HEK293 (cell line): ENCODE data around the gene SLC25A6.
A peak's percentile ranks its signal among the peaks of the same experiment; 100 is the strongest.

ENCODE experiments used
- CTCF ChIA-PET: fragments of 350-600 bp; formaldehyde crosslinking; extraction: SDS; loops from one replicate; lab custom pipeline; 2021; ENCODE audit warnings: antibody characterized with exemption; lab: Yijun Ruan, JAX
- POLR2A ChIA-PET: fragments of 300-600 bp; formaldehyde crosslinking; extraction: SDS; loops from one replicate; lab custom pipeline; 2020; ENCODE audit warnings: antibody characterized with exemption, inconsistent platforms; lab: Yijun Ruan, JAX
- H3K27ac ChIP-seq: fragments of 200-500 bp; sonication (Bioruptor generic); 2 replicates; pipeline ENCODE4 v1.5.1; 2014; ENCODE audit warnings: low read depth, low read length, control low read depth, inconsistent platforms; ENCODE audit errors: extremely low read depth
- H3K36me3 ChIP-seq, 2 experiments: fragments of 200-500 bp in 1 of 2; sonication (Bioruptor generic) in 1 of 2; 1 replicate in 1 of 2; 2 replicates in 1 of 2; pipeline ENCODE4 v1.5.1; 2014 to 2017; ENCODE audit warnings: inconsistent platforms in 2 of 2, low read length in 2 of 2; ENCODE audit not compliant: control insufficient read depth in 2 of 2, insufficient read depth in 1 of 2
- H3K4me1 ChIP-seq: fragments of 200-500 bp; sonication (Bioruptor generic); 2 replicates; pipeline ENCODE4 v1.5.1; 2014; ENCODE audit warnings: mild to moderate bottlenecking, low read length, inconsistent platforms; ENCODE audit not compliant: control insufficient read depth, insufficient read depth
- H3K4me3 ChIP-seq: 2 replicates; pipeline ENCODE4 v1.5.1; 2011; ENCODE audit warnings: low read depth, mild to moderate bottlenecking, control low read depth, low read length, moderate library complexity
- H3K9me3 ChIP-seq: fragments of 200-500 bp; sonication (Bioruptor generic); 2 replicates; pipeline ENCODE4 v1.5.1; 2014; ENCODE audit warnings: low read depth, low read length, inconsistent platforms; ENCODE audit not compliant: control insufficient read depth, insufficient read depth
- HOXA7 ChIP-seq: sonication (generic); formaldehyde crosslinking; IDR thresholded peaks from 2 replicates; pipeline ENCODE4 v1.8.1; 2022; ENCODE audit warnings: missing genetic modification reagents, borderline replicate concordance
- HOXC10 ChIP-seq: sonication (generic); formaldehyde crosslinking; IDR thresholded peaks from 2 replicates; pipeline ENCODE4 v1.8.1; 2023; ENCODE audit warnings: mild to moderate bottlenecking, missing genetic modification reagents
- IKZF3 ChIP-seq: fragments of 450-650 bp; IDR thresholded peaks from 2 replicates; pipeline ENCODE4 v1.5.0; 2018; ENCODE audit warnings: missing biosample characterization, mild to moderate bottlenecking, missing genetic modification characterization, moderate library complexity
- KLF16 ChIP-seq: fragments of 450-650 bp; formaldehyde crosslinking; IDR thresholded peaks from 2 replicates; pipeline ENCODE4 v1.5.1; 2017; ENCODE audit warnings: missing biosample characterization, missing genetic modification characterization
- MYNN ChIP-seq: fragments of 450-650 bp; formaldehyde crosslinking; IDR thresholded peaks from 2 replicates; pipeline ENCODE4 v1.5.1; 2016; ENCODE audit warnings: missing biosample characterization, missing genetic modification characterization, borderline replicate concordance
- PRDM1 ChIP-seq: fragments of 450-650 bp; formaldehyde crosslinking; IDR thresholded peaks from 2 replicates; pipeline ENCODE4; 2016; ENCODE audit warnings: missing biosample characterization, missing genetic modification characterization
- YY1 ChIP-seq: fragments of 450-650 bp; formaldehyde crosslinking; IDR thresholded peaks from 2 replicates; pipeline ENCODE4 v1.5.1; 2018; ENCODE audit warnings: missing biosample characterization, missing genetic modification characterization
- ZBTB11 ChIP-seq: fragments of 450-650 bp; formaldehyde crosslinking; conservative IDR thresholded peaks from 2 replicates; pipeline ENCODE4 v1.5.1; 2016; ENCODE audit warnings: low read depth, missing biosample characterization, missing genetic modification characterization
- ZBTB20 ChIP-seq: fragments of 450-650 bp; formaldehyde crosslinking; IDR thresholded peaks from 2 replicates; pipeline ENCODE4 v1.5.1; 2016; ENCODE audit warnings: missing biosample characterization, missing genetic modification characterization
- ZBTB49 ChIP-seq: fragments of 450-650 bp; formaldehyde crosslinking; IDR thresholded peaks from 2 replicates; pipeline ENCODE4 v1.5.1; 2016; ENCODE audit warnings: missing biosample characterization, missing genetic modification characterization, low read depth
- ZNF112 ChIP-seq: fragments of 450-650 bp; formaldehyde crosslinking; IDR thresholded peaks from 2 replicates; pipeline ENCODE4 v1.5.0; 2017; ENCODE audit warnings: missing biosample characterization, missing genetic modification characterization
- ZNF19 ChIP-seq: fragments of 450-650 bp; formaldehyde crosslinking; IDR thresholded peaks from 2 replicates; pipeline ENCODE4; 2016; ENCODE audit warnings: missing biosample characterization, missing genetic modification characterization, low read depth
- ZNF629 ChIP-seq: fragments of 450-650 bp; formaldehyde crosslinking; IDR thresholded peaks from 2 replicates; pipeline ENCODE4 v1.5.1; 2017; ENCODE audit warnings: missing biosample characterization, missing genetic modification characterization
- ZNF768 ChIP-seq: fragments of 450-650 bp; formaldehyde crosslinking; IDR thresholded peaks from 2 replicates; pipeline ENCODE4 v1.5.1; 2018; ENCODE audit warnings: missing biosample characterization, mild to moderate bottlenecking, missing genetic modification characterization

The SLC25A6 gene

GRCh38 chrX:1336948-1337779, 54.7 kb downstream of the SLC25A6 start:
- CTCF ChIA-PET: no interaction called here
- no peaks in the 10 kb centered on the region for H3K36me3 ChIP-seq
- TF ChIP-seq MYNN (tag by site-specific recombination) (no peak), KLF16 (tag by site-specific recombination) (no peak), ZBTB11 (tag by site-specific recombination) (no peak), IKZF3 (tag by site-specific recombination) (no peak), YY1 (tag by site-specific recombination) (no peak), ZNF112 (tag by site-specific recombination) (no peak), ZBTB20 (tag by site-specific recombination) (no peak), ZBTB49 (tag by site-specific recombination) (no peak)
- no peak overlapping the region for H3K27ac ChIP-seq
- no peaks in the 10 kb centered on the region for H3K4me1 ChIP-seq
- H3K9me3 ChIP-seq: no peaks in the 10 kb centered on the region
- no peak overlapping the region for H3K4me3 ChIP-seq
- POLR2A ChIA-PET: no interaction called here

GRCh38 chrX:1336331-1336943, 55.5 kb downstream of the SLC25A6 start, which contains the start of gene IL3RA:
IL3RA (plus strand) TSS chrX:1336785; CDS start chrX:1341766, 4,981 bp downstream.
- Histone ChIP-seq H3K9me3 (no peaks in the 10 kb centered on the region), H3K4me3 (no peak within 1 kb of the TSS), H3K36me3 (no peaks in the 10 kb centered on the region), H3K4me1 (no peaks in the 10 kb centered on the region)
- ChIA-PET POLR2A (no interaction called here), CTCF (no interaction called here)
- TF ChIP-seq ZNF768 (no peak), HOXC10 (CRISPR knock-in tag) (no peak), ZBTB20 (tag by site-specific recombination) (no peak), PRDM1 (tag by site-specific recombination) (peak; percentile 15; the same call in 1 of the 2 replicates), HOXA7 (CRISPR knock-in tag) (no peak), ZNF629 (tag by site-specific recombination) (no peak), ZNF19 (tag by site-specific recombination) (no peak)
- TF ChIP-seq, all 188 proteins: peak for 1
- H3K27ac ChIP-seq: no peak within 1 kb of the TSS
